Adrenal gland (tissue), 12 donors: ENCODE results near the gene MS4A12. TPM values are rescaled to one million over a fixed set of nuclear protein-coding genes. Genes with fewer than 3 reads are reported as not detected.
"Not testable (repeated sequence)": the region's sequence is repeated elsewhere in the genome, so short reads cannot be mapped to it uniquely, and the experiment has no call there.

Experiments
- DNase-seq, 7 donors: peaks; one replicate each; pipeline ENCODE4 v3.0.0-alpha.2; 2019 to 2020
- H3K27ac ChIP-seq, 5 donors: fragments of 200-600 bp; sonication (generic) in 4 of 5; 1 replicate in 3 of 5; 2 replicates in 2 of 5; pipeline versions ENCODE4 v1.5.1 to v1.8.0; 2016 to 2020; ENCODE audit warnings: mild to moderate bottlenecking in 1 of 5
- H3K27me3 ChIP-seq: fragments of 200-600 bp; 2 replicates; pipeline ENCODE4 v1.8.0; 2021
- H3K36me3 ChIP-seq, 2 donors: fragments of 200-600 bp; replicated peaks in 1 of 2; 1 replicate in 1 of 2; 2 replicates in 1 of 2; pipeline versions ENCODE4 v1.5.1 to v1.8.0; 2018 to 2022
- H3K4me1 ChIP-seq, 2 donors: fragments of 200-600 bp; replicated peaks in 1 of 2; 1 replicate in 1 of 2; 2 replicates in 1 of 2; pipeline versions ENCODE4 v1.5.1 to v1.8.0; 2018 to 2021
- H3K4me3 ChIP-seq, 4 donors: fragments of 200-600 bp; sonication (generic) in 3 of 4; one replicate each; pipeline ENCODE4 v1.5.1; 2016 to 2018
- H3K9me3 ChIP-seq, 3 donors: fragments of 200-600 bp; sonication (generic) in 1 of 3; replicated peaks in 1 of 3; 1 replicate in 2 of 3; 2 replicates in 1 of 3; pipeline versions ENCODE4 v1.5.1 to v1.8.0; 2016 to 2021
- POLR2A ChIP-seq, 2 donors: fragments of 450-650 bp; IDR thresholded peaks; one replicate each; pipeline ENCODE4 v1.6.1; 2017; ENCODE audit warnings: antibody characterized with exemption in 2 of 2, mild to moderate bottlenecking in 2 of 2, moderate library complexity in 1 of 2
- WGBS, 4 donors: extraction: QIAGEN DNeasy Blood & Tissue Kit in 2 of 4; methylation state at CpG; one replicate each; pipeline versions ENCODE4 v1.1.5 to v1.1.7; 2013 to 2017; 5-methylcytosine and 5-hydroxymethylcytosine counted together
- intact Hi-C, 2 donors: fragments of 100-400 bp; cut with DNase I; formaldehyde crosslinking; loops; one replicate each; pipeline versions ENCODE4 v1.14.1 to v1.15.0; 2022 to 2023
- polyA plus RNA-seq, 3 donors: library from polyadenylated mRNA; stranded (reverse); fragments of 200-250 nt in 2 of 3; fragments of 350-450 nt in 1 of 3; fragmentation: Illumina TruSeq in 1 of 3; extraction: RNeasy Lipid Tissue Mini Kit (QIAGEN cat#74804) in 1 of 3; gene quantifications; one replicate each; pipeline ENCODE4 v1.2.3, GENCODE V29; 2013 to 2014
- total RNA-seq, 9 donors: library from RNA; depleted of rRNA in 4 of 9; stranded (reverse); fragments of >200 nt in 4 of 9; fragments of 120-200 nt in 1 of 9; fragmentation: NEBNext Ultra II Directional in 1 of 9; extraction: Animal tissue kit (Norgen Biotek cat#: 25700) in 1 of 9; gene quantifications; one replicate each; pipeline versions ENCODE4 v1.1.0 to v1.2.4, GENCODE V29; 2013 to 2023
- TF ChIP-seq, protein P1 (sequence below), 6 experiments: fragments of 450-650 bp in 4 of 6; fragments of 200-600 bp in 2 of 6; sonication (generic) in 1 of 6; IDR thresholded peaks; 1 replicate in 5 of 6; 2 replicates in 1 of 6; pipeline versions ENCODE4 v1.5.1 to v1.8.0; 2016 to 2021; ENCODE audit warnings: antibody characterized with exemption in 6 of 6, mild to moderate bottlenecking in 2 of 6, moderate library complexity in 1 of 6
- donor health status: healthy with polysubstance abuse.
- donor health status: Bipolar disorder and iron deficiency.
- donor health status: DM: yes; HTN: yes; CAD: no.
- donor health status: DM: no; HTN: no; CAD: no.
- donor health status: DM: no; HTN: no; CAD: no.
- donor health status: DM: yes; HTN: yes; CAD: no.

The MS4A12 gene
- total and polyA plus RNA-seq, 12 donors = not detected

DNA sequence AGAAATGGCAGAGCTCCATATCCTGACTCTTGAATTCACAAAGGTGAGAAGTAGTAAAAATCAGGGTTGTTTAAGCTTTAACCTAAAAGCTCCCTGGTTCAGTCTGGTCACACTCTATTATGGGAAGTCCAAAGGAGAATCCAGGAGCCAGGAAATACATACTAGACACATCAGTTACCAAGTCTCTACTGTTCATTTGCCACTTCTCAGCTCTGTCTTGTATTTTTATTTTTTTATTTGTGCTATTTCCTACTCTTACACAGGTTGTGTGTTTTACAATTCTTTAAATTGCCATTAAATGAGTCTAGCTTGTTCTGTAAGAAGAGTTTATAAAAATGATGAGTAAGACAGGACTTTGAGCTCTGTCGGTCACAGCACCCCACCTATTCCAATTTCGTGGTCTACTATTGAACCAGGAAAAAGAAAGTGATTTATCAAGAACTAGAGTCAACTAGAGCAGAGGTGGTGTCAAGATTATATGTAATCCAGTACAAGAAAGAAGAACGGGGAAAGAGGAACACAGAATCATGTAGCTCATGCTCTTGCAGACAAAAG lies 9.7 kb downstream of the MS4A12 start:
- WGBS, 4 donors = 57 to 65% (median 59%) methylated on average over 3 of the region's 3 CpGs
- no peak for TF ChIP-seq POLR2A (IDR thresholded peaks at IDR 0.05)
- TF ChIP-seq, protein P1, sequence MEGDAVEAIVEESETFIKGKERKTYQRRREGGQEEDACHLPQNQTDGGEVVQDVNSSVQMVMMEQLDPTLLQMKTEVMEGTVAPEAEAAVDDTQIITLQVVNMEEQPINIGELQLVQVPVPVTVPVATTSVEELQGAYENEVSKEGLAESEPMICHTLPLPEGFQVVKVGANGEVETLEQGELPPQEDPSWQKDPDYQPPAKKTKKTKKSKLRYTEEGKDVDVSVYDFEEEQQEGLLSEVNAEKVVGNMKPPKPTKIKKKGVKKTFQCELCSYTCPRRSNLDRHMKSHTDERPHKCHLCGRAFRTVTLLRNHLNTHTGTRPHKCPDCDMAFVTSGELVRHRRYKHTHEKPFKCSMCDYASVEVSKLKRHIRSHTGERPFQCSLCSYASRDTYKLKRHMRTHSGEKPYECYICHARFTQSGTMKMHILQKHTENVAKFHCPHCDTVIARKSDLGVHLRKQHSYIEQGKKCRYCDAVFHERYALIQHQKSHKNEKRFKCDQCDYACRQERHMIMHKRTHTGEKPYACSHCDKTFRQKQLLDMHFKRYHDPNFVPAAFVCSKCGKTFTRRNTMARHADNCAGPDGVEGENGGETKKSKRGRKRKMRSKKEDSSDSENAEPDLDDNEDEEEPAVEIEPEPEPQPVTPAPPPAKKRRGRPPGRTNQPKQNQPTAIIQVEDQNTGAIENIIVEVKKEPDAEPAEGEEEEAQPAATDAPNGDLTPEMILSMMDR (IDR thresholded peaks at IDR 0.05) = no peak

DNA sequence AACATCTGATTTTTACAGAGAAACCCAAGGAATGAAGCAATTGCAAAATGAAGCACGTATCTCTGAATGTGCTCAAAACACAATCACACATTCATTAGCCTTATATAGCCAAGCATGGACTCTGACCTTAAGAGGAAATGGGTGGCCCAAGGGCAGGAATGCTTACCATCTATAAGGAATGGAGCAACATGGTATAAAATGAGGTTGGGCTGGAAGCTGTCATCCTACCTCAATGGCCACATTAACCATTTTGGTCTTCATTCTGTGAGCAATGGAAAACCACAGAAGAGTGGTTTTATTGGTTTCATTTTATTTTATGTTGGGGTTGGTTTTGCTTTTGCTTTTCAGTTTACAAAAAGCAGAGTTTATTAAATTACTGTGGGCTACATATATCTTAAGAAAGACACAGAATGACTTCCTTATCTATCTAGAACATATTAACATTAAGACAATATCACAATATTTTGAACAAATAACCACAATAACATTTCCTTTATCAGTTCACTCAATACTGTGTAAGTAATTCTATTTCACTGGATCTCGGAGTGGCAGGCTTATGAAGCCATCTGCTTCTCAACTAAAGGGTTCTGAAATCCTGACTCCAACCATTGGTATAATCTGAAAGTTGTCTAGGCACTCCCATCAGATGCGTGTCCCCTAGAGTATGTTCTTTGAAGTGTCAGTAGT lies 11.8 kb downstream of the MS4A12 start:
- Histone ChIP-seq H3K9me3 (no peaks in the 10 kb centered on the region), H3K4me3 (no peak overlapping the region), H3K36me3 (no peaks in the 10 kb centered on the region), H3K4me1 (no peaks in the 10 kb centered on the region), H3K27ac (no peak overlapping the region), H3K27me3 (no peaks in the 10 kb centered on the region)
- 75 to 81% (median 77%) methylated on average over 3 of the region's 3 CpGs for WGBS, 4 donors
- no peak for DNase-seq
- TF ChIP-seq, protein P1 (IDR thresholded peaks at IDR 0.05) = no peak
- no peak for TF ChIP-seq POLR2A (IDR thresholded peaks at IDR 0.05)
- intact Hi-C loops = no loop called here

More for the DNA sequence above, 9.7 kb downstream of the MS4A12 start:
- intact Hi-C loops = no loop called here
- Histone ChIP-seq H3K27ac (no peak overlapping the region), H3K36me3 (no peaks in the 10 kb centered on the region), H3K4me3 (no peak overlapping the region), H3K27me3 (no peaks in the 10 kb centered on the region), H3K4me1 (no peaks in the 10 kb centered on the region), H3K9me3 (no peaks in the 10 kb centered on the region)
- DNase-seq = no peak

DNA sequence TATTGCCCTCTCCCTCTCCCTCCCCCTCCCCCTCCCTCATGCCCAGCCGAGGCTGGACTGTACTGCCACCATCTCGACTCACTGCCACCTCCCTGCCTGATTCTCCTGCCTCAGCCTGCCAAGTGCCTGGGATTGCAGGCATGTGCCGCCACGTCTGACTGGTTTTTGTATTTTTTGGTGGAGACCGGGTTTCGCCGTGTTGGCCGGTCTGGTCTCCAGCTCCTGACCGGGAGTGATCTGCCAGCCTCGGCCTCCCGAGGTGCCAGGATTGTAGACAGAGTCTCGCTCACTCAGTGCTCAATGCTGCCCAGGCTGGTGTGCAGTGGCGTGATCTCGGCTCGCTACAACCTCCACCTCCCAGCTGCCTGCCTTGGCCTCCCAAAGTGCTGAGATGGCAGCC lies 17.0 kb downstream of the MS4A12 start:
- H3K36me3 ChIP-seq, intact Hi-C loops, H3K4me3 ChIP-seq, H3K4me1 ChIP-seq, H3K9me3 ChIP-seq, DNase-seq, H3K27ac ChIP-seq, H3K27me3 ChIP-seq: not testable (repeated sequence)
- WGBS, 4 donors = 68 to 85% (median 82%) methylated on average over 9 to 15 of the region's 15 CpGs

DNA sequence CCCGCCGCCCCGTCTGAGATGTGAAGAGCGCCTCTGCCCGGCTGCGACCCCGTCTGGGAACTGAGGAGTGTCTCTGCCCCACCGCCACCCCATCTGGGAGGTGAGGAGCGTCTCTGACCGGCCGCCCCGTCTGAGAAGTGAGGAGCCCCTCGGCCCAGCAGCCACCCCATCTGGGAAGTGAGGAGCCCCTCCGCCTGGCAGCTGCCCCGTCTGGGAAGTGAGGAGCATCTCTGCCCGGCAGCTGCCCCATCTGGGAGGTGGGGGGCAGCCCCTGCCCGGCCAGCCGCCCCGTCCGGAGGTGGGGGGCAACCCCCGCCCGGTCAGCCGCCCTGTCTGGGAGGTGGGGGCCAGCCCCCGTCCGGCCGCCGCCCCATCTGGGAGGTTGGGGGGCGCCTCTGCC lies 17.6 kb downstream of the MS4A12 start:
- intact Hi-C loops, H3K27ac ChIP-seq: not testable (repeated sequence)
- 91 to 94% (median 93%) methylated on average over 10 to 28 of the region's 28 CpGs; no CpG with 5 or more reads in 1 of the 4 donors for WGBS, 4 donors

DNA sequence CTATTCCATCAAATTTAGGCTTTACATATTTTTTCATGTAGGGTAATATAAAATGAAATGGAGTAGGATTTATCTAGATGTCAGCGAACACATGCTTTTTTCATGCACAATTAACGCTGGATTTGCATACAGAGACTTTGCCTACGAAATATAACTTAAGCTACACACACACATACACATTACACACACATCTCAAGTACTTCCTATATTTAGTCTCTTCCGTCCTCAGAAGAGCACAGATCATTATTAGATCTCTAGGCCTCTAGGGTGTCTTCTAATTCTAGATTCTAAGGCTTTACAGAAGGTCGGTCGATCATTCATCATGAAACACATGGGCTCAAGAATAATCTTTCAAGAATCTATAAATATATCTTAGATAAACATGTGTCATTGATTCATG lies 18.8 kb downstream of the MS4A12 start:
- Histone ChIP-seq H3K36me3 (no peaks in the 10 kb centered on the region), H3K27me3 (no peaks in the 10 kb centered on the region), H3K9me3 (no peaks in the 10 kb centered on the region), H3K4me1 (no peaks in the 10 kb centered on the region), H3K27ac (no peak overlapping the region), H3K4me3 (no peak overlapping the region)
- intact Hi-C loops = no loop called here
- 63 to 66% (median 65%) methylated on average over 6 of the region's 6 CpGs for WGBS, 4 donors
- no peak for DNase-seq
- TF ChIP-seq, protein P1 (IDR thresholded peaks at IDR 0.05) = no peak
- TF ChIP-seq POLR2A (IDR thresholded peaks at IDR 0.05) = no peak

More for the DNA sequence above, 17.6 kb downstream of the MS4A12 start:
- H3K9me3 ChIP-seq, DNase-seq, H3K36me3 ChIP-seq, H3K4me3 ChIP-seq, H3K4me1 ChIP-seq, H3K27me3 ChIP-seq: not testable (repeated sequence)
